GM21825 (cell line): Measurements from ENCODE around the gene IKZF2.

ENCODE experiments used
- ATAC-seq: cut with Tn5 transposase; IDR thresholded peaks from one replicate; pipeline ENCODE4 v1.9.1; 2021; ENCODE audit warnings: mild to moderate bottlenecking, moderate library complexity; ENCODE audit not compliant: unreplicated experiment

The IKZF2 gene

GRCh38 chr2:213010106-213010779 is 141.2 kb downstream of the IKZF2 start:
- no peak for ATAC-seq

GRCh38 chr2:213007290-213007838 is 144.0 kb downstream of the IKZF2 start:
- ATAC-seq, result no peak

- no peak for ATAC-seq
Measured at GRCh38 chr2:213004197-213004821, 147.1 kb downstream of the IKZF2 start.

GRCh38 chr2:213002383-213002782 is 149.0 kb downstream of the IKZF2 start:
- ATAC-seq, result no peak

- no peak for ATAC-seq
Measured at GRCh38 chr2:213001297-213001910, 150.0 kb downstream of the IKZF2 start.

GRCh38 chr2:212998626-212999359 is 152.6 kb downstream of the IKZF2 start:
- ATAC-seq, result no peak

- no peak for ATAC-seq
Measured at GRCh38 chr2:212997526-212998020, 153.8 kb downstream of the IKZF2 start.

- no peak for ATAC-seq
Measured at GRCh38 chr2:212995920-212996319, 155.5 kb downstream of the IKZF2 start.

- ATAC-seq, result no peak
Measured at GRCh38 chr2:212994976-212995375, 156.4 kb downstream of the IKZF2 start.

- no peak for ATAC-seq
Measured at GRCh38 chr2:212991120-212991519, 160.3 kb downstream of the IKZF2 start.

- no peak for ATAC-seq
Measured at GRCh38 chr2:212990697-212991096, 160.7 kb downstream of the IKZF2 start.

- no peak for ATAC-seq
Measured at GRCh38 chr2:212987492-212987891, 163.9 kb downstream of the IKZF2 start.

- no peak for ATAC-seq
Measured at GRCh38 chr2:212984129-212984528, 167.3 kb downstream of the IKZF2 start.

- no peak for ATAC-seq
Measured at GRCh38 chr2:212979799-212980198, 171.6 kb downstream of the IKZF2 start.

GRCh38 chr2:212979046-212979612 is 172.3 kb downstream of the IKZF2 start:
- no peak for ATAC-seq

- no peak for ATAC-seq
Measured at GRCh38 chr2:212977152-212977551, 174.3 kb downstream of the IKZF2 start.

- no peak for ATAC-seq
Measured at GRCh38 chr2:212975333-212975732, 176.1 kb downstream of the IKZF2 start.

- no peak for ATAC-seq
Measured at GRCh38 chr2:212974692-212975091, 176.7 kb downstream of the IKZF2 start.

GRCh38 chr2:212973347-212973746 is 178.1 kb downstream of the IKZF2 start:
- no peak for ATAC-seq

GRCh38 chr2:212970132-212970531 is 181.3 kb downstream of the IKZF2 start:
- ATAC-seq, result no peak
